NCI-H82 treated with DMSO at 0.1 percent for 48 hours (cell line): ENCODE results near the gene NPY4R2.
"Not testable (repeated sequence)": the region's sequence is repeated elsewhere in the genome, so short reads cannot be mapped to it uniquely, and the experiment has no call there.

Experiments
- DNase-seq: peaks from one replicate; lab custom pipeline; 2025; ENCODE audit not compliant: unreplicated experiment; lab: John Stamatoyannopoulos, UW

Gene NPY4R2

GRCh38 chr10:47918475-47918874 is at the start of gene NPY4R2:
Gene NPY4R2, plus strand, starts transcription at chr10:47918662. Its CDS starts 3,326 bp downstream, at chr10:47921988.
- DNase-seq: not testable (repeated sequence)

GRCh38 chr10:47870887-47871286 is 47.6 kb upstream of the NPY4R2 start:
- not testable (repeated sequence) for DNase-seq

GRCh38 chr10:47871485-47872180 is 46.8 kb upstream of the NPY4R2 start:
- not testable (repeated sequence) for DNase-seq

- not testable (repeated sequence) for DNase-seq
Measured at GRCh38 chr10:47872236-47872635, 46.2 kb upstream of the NPY4R2 start.

- not testable (repeated sequence) for DNase-seq
Measured at GRCh38 chr10:47884239-47884638, 34.2 kb upstream of the NPY4R2 start.

- DNase-seq: not testable (repeated sequence)
Measured at GRCh38 chr10:47884934-47885333, 33.5 kb upstream of the NPY4R2 start.

- not testable (repeated sequence) for DNase-seq
Measured at GRCh38 chr10:47886356-47886755, 32.1 kb upstream of the NPY4R2 start.

- DNase-seq: not testable (repeated sequence)
Measured at GRCh38 chr10:47886827-47887226, 31.6 kb upstream of the NPY4R2 start.

GRCh38 chr10:47890737-47891136 is 27.7 kb upstream of the NPY4R2 start:
- not testable (repeated sequence) for DNase-seq

- not testable (repeated sequence) for DNase-seq
Measured at GRCh38 chr10:47892494-47893261, 25.8 kb upstream of the NPY4R2 start.

GRCh38 chr10:47894571-47894970 is 23.9 kb upstream of the NPY4R2 start:
- not testable (repeated sequence) for DNase-seq

- not testable (repeated sequence) for DNase-seq
Measured at GRCh38 chr10:47897813-47898212, 20.6 kb upstream of the NPY4R2 start.

GRCh38 chr10:47909333-47909732 is 9.1 kb upstream of the NPY4R2 start:
- DNase-seq: not testable (repeated sequence)

- not testable (repeated sequence) for DNase-seq
Measured at GRCh38 chr10:47910486-47910885, 8.0 kb upstream of the NPY4R2 start.

- DNase-seq: not testable (repeated sequence)
Measured at GRCh38 chr10:47914052-47914451, 4.4 kb upstream of the NPY4R2 start.

- DNase-seq: not testable (repeated sequence)
Measured at GRCh38 chr10:47915849-47916548, 2.5 kb upstream of the NPY4R2 start.

- not testable (repeated sequence) for DNase-seq
Measured at GRCh38 chr10:47920610-47921009, 2.1 kb downstream of the NPY4R2 start.

GRCh38 chr10:47922503-47922902 is 4.0 kb downstream of the NPY4R2 start:
- DNase-seq: not testable (repeated sequence)

GRCh38 chr10:47924628-47925027 is 6.2 kb downstream of the NPY4R2 start:
- not testable (repeated sequence) for DNase-seq

- not testable (repeated sequence) for DNase-seq
Measured at GRCh38 chr10:47927147-47927916, 8.9 kb downstream of the NPY4R2 start.

GRCh38 chr10:47928225-47928624 is 9.8 kb downstream of the NPY4R2 start:
- not testable (repeated sequence) for DNase-seq
